ENCODE data around the gene POLL.
A peak's percentile ranks its signal among the peaks of the same experiment; 100 is the strongest.

POLL gene

DNA sequence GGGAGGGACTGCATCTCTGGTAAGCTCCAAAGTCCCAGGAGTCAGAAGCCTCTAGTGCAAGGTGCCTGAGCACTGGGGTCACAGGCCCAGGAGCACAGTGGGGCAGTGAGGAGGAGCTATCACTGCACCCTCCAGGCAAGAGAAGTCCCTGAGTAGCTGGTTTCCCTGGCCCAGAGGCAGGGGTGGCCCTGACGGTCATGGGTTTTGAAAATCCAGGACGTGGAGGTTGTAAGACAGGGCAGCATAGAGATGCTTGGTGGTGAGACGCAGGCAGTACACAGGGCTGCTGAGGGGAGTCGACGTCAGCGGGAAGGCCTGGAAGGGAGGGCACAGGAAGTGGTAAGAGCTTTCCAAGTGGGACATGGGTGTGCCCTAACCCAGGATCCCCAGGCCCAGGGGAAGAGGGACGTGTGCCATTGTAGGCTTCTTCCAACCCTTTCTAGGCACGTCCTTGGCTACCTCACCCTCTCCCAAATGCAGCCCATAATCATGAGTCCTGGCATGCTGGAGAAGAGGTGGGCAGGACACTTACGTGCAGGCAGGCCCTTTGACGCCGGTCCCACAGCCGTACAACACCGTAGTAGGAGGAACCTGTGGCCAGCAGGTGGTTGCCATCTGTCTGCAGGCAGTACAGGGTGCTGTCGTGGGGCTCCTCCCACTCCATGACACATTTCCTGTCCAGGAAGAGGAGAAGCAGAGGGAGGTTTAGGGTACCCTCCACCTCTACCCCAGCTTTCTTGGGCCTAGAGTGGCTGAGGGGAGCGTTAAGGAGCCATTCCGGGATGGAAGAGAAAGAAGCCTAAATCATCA, 23.2 kb upstream of the POLL start:
- DNase-seq (ENCODE audit: low spot score), result no peak
- ChIA-PET CTCF (no interaction called here), POLR2A (ENCODE audit: low non-redundant PET) (no interaction called here)
- TF ChIP-seq, protein P1, sequence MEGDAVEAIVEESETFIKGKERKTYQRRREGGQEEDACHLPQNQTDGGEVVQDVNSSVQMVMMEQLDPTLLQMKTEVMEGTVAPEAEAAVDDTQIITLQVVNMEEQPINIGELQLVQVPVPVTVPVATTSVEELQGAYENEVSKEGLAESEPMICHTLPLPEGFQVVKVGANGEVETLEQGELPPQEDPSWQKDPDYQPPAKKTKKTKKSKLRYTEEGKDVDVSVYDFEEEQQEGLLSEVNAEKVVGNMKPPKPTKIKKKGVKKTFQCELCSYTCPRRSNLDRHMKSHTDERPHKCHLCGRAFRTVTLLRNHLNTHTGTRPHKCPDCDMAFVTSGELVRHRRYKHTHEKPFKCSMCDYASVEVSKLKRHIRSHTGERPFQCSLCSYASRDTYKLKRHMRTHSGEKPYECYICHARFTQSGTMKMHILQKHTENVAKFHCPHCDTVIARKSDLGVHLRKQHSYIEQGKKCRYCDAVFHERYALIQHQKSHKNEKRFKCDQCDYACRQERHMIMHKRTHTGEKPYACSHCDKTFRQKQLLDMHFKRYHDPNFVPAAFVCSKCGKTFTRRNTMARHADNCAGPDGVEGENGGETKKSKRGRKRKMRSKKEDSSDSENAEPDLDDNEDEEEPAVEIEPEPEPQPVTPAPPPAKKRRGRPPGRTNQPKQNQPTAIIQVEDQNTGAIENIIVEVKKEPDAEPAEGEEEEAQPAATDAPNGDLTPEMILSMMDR (conservative IDR thresholded peaks at IDR 0.05; ENCODE audit: low read depth), result no peak
- H3K27ac ChIP-seq, result peak overlapping the region; percentile 28

DNA sequence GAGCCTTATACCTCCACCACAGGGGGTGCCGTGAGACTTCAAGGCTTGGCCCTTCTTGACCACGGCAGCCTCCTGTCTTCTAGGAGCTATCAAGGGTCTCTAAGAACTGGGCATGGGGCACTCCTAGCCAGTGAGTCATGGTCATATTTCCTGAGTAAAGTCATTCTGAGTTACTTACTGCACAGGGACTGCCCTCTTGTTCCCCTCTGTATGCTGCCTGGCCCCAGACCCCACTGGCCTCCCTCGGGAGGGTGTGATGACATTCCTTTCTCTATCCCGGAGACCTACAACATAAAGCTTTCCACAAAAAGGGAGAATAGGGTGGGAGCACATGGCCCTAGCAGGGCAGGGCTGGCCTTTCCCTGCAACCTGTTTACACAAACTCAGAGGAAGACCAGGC, 21.4 kb upstream of the POLL start:
- no peak for DNase-seq (ENCODE audit: low spot score)
- TF ChIP-seq, protein P1 (conservative IDR thresholded peaks at IDR 0.05; ENCODE audit: low read depth), result no peak
- no peak overlapping the region for H3K27ac ChIP-seq
- POLR2A ChIA-PET (ENCODE audit: low non-redundant PET), result no interaction called here
- CTCF ChIA-PET, result no interaction called here

DNA sequence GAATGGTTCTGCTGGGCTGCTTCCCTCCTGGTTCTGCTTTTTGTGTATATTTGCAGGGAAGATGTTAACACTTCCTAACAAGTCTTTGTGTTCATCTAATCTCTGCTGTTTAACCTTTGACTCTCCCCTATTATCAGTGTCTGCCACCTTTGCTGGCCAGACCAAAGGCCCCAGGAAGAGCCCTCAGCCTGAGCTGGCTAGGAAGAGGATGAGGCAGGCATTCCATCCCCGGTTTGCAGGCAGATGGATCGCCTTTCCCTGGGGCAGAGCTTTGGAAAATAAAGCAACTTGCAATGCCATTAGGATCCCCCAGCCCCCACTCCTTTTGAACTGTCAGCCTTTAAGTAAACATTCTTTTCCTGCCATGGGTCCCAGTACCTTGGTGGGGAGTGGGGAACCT, 19.1 kb upstream of the POLL start:
- H3K27ac ChIP-seq, result no peak overlapping the region
- ChIA-PET CTCF (no interaction called here), POLR2A (ENCODE audit: low non-redundant PET) (no interaction called here)
- TF ChIP-seq, protein P1 (conservative IDR thresholded peaks at IDR 0.05; ENCODE audit: low read depth), result no peak
- DNase-seq (ENCODE audit: low spot score), result no peak

DNA sequence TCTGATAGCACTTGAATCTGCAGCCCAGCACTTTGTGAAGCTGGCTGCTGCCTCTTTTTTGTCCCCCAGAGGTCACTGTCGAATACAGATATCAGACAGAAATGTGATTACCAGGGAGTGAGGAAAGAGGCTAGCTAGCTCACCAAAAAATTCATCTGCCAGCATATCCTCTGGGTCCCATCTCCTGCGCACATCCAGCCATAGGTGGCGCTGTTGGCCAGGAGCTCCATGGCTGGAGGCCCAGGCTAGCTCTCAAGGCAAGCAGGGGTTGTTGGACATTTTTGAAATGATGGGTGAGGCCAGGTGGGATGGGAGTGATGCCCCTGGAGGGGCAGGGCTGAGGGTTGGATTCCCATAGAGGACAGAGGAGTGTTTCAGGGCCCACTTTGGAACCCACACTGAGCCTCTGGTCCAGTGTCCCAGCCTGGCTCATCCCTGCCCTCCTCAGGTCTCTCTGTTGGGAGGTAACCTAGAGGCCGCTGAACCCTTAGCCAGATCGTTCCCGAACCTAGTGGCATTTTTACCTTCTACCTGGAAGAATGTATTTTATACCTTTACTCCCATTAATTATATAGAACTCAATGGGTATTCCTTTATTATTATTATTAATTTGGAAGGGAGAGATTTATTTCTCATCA, 14.8 kb upstream of the POLL start:
- CTCF ChIA-PET, result interaction anchor here (0.5 to 2.9 kb wide), 13 partner anchors 10 to 389 kb away, joined by 3 to 18 read pairs (median 4); partner anchors contain the start of genes DPCD and POLL
- H3K27ac ChIP-seq, result no peak overlapping the region
- POLR2A ChIA-PET (ENCODE audit: low non-redundant PET), result no interaction called here
- TF ChIP-seq, protein P1 (conservative IDR thresholded peaks at IDR 0.05; ENCODE audit: low read depth), result peak; percentile 73
- peak; percentile 77 for DNase-seq (ENCODE audit: low spot score)

DNA sequence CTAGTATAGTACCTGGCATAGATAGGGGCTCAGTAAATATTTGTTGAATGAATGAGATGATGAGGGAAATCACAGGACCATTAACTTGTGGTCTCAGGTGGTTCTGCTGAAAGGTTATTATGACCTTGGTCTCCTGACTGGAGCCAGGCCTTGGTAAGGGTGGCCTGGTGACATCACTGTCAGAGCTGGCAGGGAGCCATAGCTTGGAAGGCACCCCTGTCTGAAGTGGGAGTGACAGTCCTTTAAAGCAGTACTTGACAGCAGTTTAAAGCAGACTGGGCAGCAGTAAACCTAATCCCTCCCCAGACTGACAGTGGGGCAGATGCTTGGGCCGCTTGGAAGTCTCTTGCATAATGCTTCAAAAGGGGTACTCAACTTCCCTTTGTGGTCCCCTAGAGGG, 13.5 kb upstream of the POLL start:
- ChIA-PET POLR2A (ENCODE audit: low non-redundant PET) (no interaction called here), CTCF (interaction anchor here (0.5 to 1.0 kb wide), 2 partner anchors 21 to 415 kb away, joined by 3 to 4 read pairs; no protein-coding TSS in a partner anchor)

More for the DNA sequence above, 13.5 kb upstream of the POLL start:
- no peak for DNase-seq (ENCODE audit: low spot score)
- no peak overlapping the region for H3K27ac ChIP-seq
- TF ChIP-seq, protein P1 (conservative IDR thresholded peaks at IDR 0.05; ENCODE audit: low read depth), result no peak
